ENCODE results near the gene EEF2K.
A peak's percentile ranks its signal among the peaks of the same experiment; 100 is the strongest.

Gene EEF2K

DNA sequence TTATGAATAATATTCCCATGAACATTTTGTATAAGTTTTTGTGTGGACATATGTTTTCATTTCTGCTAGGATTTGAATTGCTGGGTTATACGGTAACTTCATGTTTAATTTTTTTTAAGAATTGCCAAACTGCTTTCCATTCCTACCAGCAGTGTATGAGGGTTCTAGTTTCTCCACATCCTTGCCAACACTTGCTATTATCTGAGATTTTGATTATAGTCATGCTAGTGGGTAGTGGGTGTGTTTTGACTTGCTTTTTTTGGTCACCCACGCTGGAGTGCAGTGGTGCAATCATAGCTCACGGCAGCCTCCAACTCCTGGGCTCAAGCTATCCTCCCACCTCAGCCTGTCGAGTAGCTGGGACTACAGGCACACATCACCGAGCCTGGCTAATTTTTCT lies 3.0 kb upstream of the EEF2K start:
- TF ChIP-seq, protein P1, sequence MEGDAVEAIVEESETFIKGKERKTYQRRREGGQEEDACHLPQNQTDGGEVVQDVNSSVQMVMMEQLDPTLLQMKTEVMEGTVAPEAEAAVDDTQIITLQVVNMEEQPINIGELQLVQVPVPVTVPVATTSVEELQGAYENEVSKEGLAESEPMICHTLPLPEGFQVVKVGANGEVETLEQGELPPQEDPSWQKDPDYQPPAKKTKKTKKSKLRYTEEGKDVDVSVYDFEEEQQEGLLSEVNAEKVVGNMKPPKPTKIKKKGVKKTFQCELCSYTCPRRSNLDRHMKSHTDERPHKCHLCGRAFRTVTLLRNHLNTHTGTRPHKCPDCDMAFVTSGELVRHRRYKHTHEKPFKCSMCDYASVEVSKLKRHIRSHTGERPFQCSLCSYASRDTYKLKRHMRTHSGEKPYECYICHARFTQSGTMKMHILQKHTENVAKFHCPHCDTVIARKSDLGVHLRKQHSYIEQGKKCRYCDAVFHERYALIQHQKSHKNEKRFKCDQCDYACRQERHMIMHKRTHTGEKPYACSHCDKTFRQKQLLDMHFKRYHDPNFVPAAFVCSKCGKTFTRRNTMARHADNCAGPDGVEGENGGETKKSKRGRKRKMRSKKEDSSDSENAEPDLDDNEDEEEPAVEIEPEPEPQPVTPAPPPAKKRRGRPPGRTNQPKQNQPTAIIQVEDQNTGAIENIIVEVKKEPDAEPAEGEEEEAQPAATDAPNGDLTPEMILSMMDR (IDR thresholded peaks at IDR 0.05; ENCODE audit: low read depth, low read length, missing control alignments): no peak
- no peak for DNase-seq (ENCODE audit: extremely low read depth, low read depth)
- H3K4me3 ChIP-seq (replicated peaks; ENCODE audit: low read depth, low read length): no peak overlapping the region

DNA sequence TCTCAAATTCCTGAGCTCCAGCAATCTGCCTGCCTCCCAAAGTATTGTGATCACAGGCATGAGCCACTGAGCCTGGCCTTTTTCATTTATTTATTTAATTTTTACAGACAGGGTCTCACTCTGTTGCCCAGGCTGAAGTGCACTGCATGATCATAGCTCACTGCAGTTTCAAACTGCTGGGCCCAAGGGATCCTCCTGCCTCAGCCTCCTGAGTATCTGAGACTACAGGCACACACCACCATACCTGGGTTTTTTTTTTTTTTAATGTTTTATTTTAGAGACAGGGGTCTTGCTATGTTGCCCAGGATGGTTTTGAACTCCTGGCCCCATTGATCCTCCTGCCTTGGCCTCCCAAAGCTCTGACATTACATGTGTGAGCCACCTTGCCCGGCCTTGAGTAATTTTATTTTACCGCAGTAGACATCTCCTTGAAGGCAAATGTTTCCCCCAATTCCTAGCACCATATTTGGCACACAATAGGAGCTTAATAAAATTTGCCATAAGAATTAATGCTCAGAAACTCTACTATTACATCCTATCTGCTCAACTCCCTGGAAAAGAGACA lies 1.9 kb upstream of the EEF2K start:
- TF ChIP-seq, protein P1 (IDR thresholded peaks at IDR 0.05; ENCODE audit: low read depth, low read length, missing control alignments): no peak
- no peak for DNase-seq (ENCODE audit: extremely low read depth, low read depth)
- no peak overlapping the region for H3K4me3 ChIP-seq (replicated peaks; ENCODE audit: low read depth, low read length)

DNA sequence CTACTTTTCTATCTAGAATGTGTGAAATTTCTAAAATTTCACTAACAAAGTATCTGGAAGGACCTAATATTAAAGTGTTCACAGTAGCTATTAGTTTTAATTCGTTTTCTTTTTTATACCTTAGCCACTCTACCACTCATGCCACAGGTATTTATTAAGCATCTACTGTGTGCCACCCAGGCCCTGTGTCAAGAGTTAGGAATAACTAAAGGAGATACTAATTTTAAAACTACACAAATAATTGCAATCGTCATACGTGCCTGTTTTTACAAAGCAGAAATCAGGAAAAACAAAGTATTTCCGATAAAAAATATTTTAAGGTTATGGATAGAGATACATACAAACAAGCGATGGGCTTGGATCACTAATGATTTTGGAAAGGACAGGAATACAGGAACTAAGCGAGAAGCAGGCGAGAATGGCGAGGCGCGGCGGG lies 483 bp upstream of the EEF2K start:
- TF ChIP-seq, protein P1 (IDR thresholded peaks at IDR 0.05; ENCODE audit: low read depth, low read length, missing control alignments): no peak
- peak overlapping the region; percentile 63 for H3K4me3 ChIP-seq (replicated peaks; ENCODE audit: low read depth, low read length)

DNA sequence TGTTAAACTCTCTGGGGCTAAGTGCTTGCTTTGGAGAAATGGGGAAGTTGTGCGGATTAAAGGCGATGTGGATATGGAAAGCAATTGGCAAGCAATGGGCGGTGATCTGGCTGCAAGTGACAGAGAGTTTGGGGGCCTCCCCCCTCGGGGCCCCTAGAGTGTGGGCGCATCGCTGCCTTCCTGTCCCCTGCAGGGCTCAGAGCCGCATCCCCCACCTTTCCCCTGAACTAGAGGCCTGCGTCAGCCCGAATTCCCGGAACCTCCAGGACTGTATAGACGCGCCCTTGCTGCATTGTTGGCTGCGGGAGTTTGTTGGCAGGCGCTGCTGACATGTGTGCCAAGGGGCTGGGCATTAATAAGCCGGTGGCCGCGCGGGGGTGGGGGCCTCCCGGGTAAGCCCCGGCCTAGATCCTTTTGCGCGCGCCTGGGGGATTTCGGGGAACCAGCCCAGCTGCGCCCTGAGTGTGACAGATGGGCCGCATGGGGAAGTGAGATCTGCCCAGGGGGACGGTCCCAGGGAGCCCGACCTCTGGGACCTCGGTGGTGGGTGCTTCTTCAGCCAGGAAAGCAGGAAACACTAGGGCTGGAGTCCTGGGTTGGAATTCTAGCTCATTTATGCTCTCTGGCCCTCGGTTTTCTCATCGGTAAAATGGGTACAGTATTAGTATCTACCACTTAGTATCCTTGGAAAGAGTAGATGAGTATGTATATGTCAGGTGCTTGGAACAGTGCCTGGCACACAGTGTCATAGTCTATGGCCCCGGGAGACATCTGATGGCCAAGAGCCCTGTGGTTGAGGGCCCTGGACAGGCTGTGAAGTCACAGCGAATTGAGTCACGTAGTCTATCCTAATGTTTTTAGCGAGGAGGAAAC lies 1.0 kb downstream of the EEF2K start:
- no peak for DNase-seq (ENCODE audit: extremely low read depth, low read depth)
- H3K4me3 ChIP-seq (replicated peaks; ENCODE audit: low read depth, low read length): peak overlapping the region; percentile 63
- TF ChIP-seq, protein P1 (IDR thresholded peaks at IDR 0.05; ENCODE audit: low read depth, low read length, missing control alignments): no peak

More for the DNA sequence above, 483 bp upstream of the EEF2K start:
- DNase-seq (ENCODE audit: extremely low read depth, low read depth): no peak

DNA sequence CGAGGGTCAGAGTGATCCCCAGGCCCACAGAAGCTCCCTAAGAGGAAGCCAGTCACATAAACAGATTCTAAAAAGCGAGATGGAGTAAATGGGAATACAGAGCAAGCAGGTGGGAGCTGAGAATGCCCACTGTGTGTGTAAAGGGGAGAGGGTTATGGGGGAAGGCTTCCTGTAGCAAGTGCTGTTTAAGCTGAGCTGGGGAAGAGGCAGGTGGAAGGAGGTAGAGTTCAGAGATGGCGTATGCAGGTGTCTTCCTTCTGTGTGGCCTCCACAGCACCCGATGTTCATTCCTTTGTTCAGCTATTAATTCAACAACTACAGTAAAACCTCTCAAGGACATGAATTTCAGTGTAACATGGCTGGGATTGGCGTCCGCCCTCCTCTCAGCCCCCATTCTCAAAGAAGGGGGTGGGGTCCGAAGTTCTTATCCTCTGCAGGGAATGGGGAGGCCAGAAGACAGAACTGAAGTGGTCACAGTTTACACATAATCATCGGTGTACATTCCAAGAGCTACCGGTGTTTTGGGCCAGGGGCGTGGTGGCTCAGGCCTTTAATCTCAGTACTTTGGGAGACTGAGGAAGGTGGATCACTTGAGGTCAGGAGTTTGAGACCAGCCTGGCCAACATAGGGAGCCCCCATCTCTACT lies 1.8 kb downstream of the EEF2K start:
- H3K4me3 ChIP-seq (replicated peaks; ENCODE audit: low read depth, low read length): peak overlapping the region; percentile 63
- TF ChIP-seq, protein P1 (IDR thresholded peaks at IDR 0.05; ENCODE audit: low read depth, low read length, missing control alignments): no peak
- DNase-seq (ENCODE audit: extremely low read depth, low read depth): no peak

DNA sequence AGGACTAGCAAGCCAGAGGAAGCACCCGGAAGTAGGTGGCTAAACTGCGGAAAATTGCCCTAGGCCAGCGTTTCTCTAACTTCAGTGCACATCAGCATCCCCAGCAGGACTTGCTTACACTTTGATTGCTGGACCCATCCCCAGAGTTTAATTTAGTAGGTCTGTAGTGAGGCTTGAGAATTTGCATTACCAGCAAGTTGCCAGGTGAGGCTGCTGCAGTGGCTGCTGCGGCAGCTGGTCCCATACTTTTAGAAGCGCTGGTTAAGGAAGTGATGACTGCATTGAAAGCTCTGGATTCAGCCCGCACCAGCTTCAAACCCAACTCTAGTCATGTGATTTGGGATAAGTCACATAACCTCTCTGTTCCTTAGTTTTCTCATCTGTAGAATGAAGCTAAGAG lies 4.2 kb downstream of the EEF2K start:
- TF ChIP-seq, protein P1 (IDR thresholded peaks at IDR 0.05; ENCODE audit: low read depth, low read length, missing control alignments): no peak
- DNase-seq (ENCODE audit: extremely low read depth, low read depth): no peak
- H3K4me3 ChIP-seq (replicated peaks; ENCODE audit: low read depth, low read length): no peak overlapping the region
